Kidney capillary endothelial cell (primary cell): ENCODE data around the gene EIF2B2.
A peak's percentile ranks its signal among the peaks of the same experiment; 100 is the strongest.

ENCODE experiments used
- DNase-seq: peaks from one replicate; pipeline ENCODE4 v3.0.0-alpha.2; 2018; ENCODE audit warnings: low spot score

EIF2B2 gene

GRCh38 chr14:75046275-75046674 lies 43.6 kb downstream of the EIF2B2 start:
- DNase-seq: no peak

DNA sequence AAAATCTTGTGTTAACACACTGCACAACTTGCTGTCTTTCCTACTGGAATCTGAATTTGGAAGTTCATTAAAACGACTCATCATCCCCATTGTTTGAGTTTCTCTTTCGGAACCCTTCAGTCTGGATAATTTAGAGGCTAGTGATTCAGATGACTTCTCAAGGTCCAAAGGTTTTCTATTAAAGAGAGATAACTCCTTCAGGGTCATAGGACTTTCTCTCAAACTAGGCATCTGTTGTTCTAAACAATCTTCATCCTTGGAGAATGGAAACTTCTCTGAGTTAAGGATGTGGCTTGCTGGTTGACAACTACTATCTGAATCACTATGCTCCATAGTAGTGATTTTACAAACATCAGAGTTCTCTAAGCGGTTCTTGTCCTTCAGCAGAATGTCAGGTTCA lies 44.2 kb downstream of the EIF2B2 start:
- DNase-seq: peak; percentile 68

GRCh38 chr14:75047506-75047905 lies 44.8 kb downstream of the EIF2B2 start:
- DNase-seq: no peak

DNA sequence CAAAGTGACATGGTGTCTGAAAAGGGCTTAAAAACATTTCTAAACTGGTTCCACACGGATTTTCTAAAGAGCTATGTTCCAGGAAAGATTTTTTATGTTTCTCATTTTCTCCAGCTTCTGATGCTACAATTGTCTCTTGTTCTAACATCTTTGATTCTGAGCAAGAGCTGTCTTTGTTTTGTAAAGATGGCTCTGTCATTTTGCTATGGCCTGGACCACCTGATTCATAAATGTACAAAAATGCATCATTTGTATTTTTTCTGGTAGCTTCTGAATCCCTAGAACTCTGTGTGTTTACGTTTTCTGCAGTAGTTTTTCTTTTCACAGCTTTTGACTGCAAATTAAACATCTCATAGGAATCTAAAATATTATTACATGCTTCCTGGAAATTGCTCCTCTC lies 45.4 kb downstream of the EIF2B2 start:
- no peak for DNase-seq

GRCh38 chr14:75049136-75049535 lies 46.4 kb downstream of the EIF2B2 start:
- no peak for DNase-seq

GRCh38 chr14:75049731-75050201 lies 47.0 kb downstream of the EIF2B2 start:
- DNase-seq: no peak

DNA sequence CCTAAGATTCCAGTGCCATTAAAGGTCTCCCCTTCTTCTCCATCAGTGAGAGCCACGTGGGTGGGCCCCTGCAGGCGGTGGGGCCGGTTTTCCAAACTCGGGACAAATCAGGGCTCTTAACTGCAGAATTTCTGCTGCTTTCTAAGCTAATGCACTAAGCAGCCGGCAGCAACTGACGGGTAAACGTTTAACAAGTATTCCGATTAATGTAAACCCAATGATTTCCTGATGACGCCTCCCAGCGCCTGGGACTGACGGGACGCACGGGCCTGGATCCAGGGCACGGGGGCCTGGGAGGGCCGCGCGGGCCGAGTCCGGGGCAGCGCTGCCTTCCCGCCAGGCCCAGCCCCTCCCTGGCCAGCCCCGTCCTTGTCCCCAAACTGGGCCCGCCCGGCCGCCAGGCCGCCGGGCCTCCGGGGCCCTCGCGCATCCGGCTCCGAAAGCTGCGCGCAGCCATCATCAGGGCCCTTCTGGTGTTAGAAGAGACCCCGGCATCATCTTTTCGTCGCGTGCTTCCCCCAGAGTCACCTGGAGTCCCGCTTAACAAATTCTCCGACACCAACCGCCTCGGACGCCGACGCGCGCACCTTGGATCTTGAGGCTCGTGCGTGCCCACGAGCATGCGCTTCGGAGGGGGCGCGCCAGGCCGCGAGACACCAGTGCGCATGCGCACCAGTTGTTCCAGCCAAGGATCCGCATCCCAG lies 48.3 kb downstream of the EIF2B2 start, which contains the start of gene MLH3:
TSS of gene MLH3 (minus strand) at position 616 of the 704 bp plus-strand sequence. CDS start 1,812 bp downstream, outside the sequence.
- peak; percentile 75 for DNase-seq

GRCh38 chr14:75051556-75051899 lies 48.8 kb downstream of the EIF2B2 start:
- DNase-seq: no peak

- peak; percentile 30 for DNase-seq
Measured at GRCh38 chr14:75053396-75054291, 50.9 kb downstream of the EIF2B2 start.

GRCh38 chr14:75054421-75054820 lies 51.7 kb downstream of the EIF2B2 start:
- no peak for DNase-seq

GRCh38 chr14:75059642-75060041 lies 56.9 kb downstream of the EIF2B2 start:
- DNase-seq: no peak

DNA sequence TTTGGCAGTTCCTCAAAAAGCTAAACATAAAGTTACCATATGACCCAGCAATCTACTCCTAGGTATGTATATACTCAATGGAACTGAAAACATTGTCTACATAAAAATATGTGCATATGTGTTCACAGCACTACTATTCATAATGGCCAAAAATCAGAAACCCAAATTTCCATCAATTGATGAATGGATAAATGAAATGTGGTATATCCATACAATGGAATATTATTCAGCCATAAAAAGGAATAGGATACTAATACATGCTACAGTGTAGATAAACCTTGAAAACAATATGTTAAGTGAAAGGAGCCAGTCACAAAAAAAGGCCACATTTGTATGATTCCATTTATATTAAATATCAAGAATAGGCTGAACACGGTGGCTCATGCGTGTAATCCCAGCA lies 57.7 kb downstream of the EIF2B2 start:
- DNase-seq: no peak
